Measurements from ENCODE around the gene PHLPP1.

Gene PHLPP1

GRCh38 chr18:63001861-63002260 lies 286.5 kb downstream of the PHLPP1 start:
- no peaks in the 10 kb centered on the region for H3K27me3 ChIP-seq (ENCODE audit: insufficient read depth, low read length, poor library complexity, severe bottlenecking)
- TF ChIP-seq EZH2phosphoT487 (IDR thresholded peaks at IDR 0.05; ENCODE audit: borderline replicate concordance) (no peak), CTCF (conservative IDR thresholded peaks at IDR 0.05; ENCODE audit: low read length) (no peak)
- no peak overlapping the region for H3K9ac ChIP-seq (ENCODE audit: low read depth, low read length, poor library complexity, severe bottlenecking)
- H3K4me1 ChIP-seq (ENCODE audit: insufficient read depth, low read length, poor library complexity, severe bottlenecking), result no peaks in the 10 kb centered on the region
- no peaks in the 10 kb centered on the region for H3K36me3 ChIP-seq (ENCODE audit: insufficient read depth, low read length)
- no peak overlapping the region for H3K4me3 ChIP-seq (ENCODE audit: low read length, poor library complexity, severe bottlenecking)
- H3F3A ChIP-seq (ENCODE audit: low read depth), result no peaks in the 10 kb centered on the region
- no peaks in the 10 kb centered on the region for H3K9me2 ChIP-seq (replicated peaks; ENCODE audit: low read depth, low read length)
- no peaks in the 10 kb centered on the region for H3K79me2 ChIP-seq (ENCODE audit: insufficient read depth, low read length)
- H3K4me2 ChIP-seq (ENCODE audit: low read depth, low read length, poor library complexity, severe bottlenecking), result no peak overlapping the region
- no peaks in the 10 kb centered on the region for H3K9me3 ChIP-seq (ENCODE audit: insufficient read depth, low read depth, low read length)
- H2AFZ ChIP-seq (ENCODE audit: low read length), result no peak overlapping the region
- no peaks in the 10 kb centered on the region for H4K20me1 ChIP-seq (ENCODE audit: insufficient read depth, low read length, poor library complexity, severe bottlenecking)

- H3K79me2 ChIP-seq (ENCODE audit: insufficient read depth, low read length), result no peaks in the 10 kb centered on the region
- no peaks in the 10 kb centered on the region for H3K36me3 ChIP-seq (ENCODE audit: insufficient read depth, low read length)
- no peak overlapping the region for H3K4me3 ChIP-seq (ENCODE audit: low read length, poor library complexity, severe bottlenecking)
- no peaks in the 10 kb centered on the region for H3K4me1 ChIP-seq (ENCODE audit: insufficient read depth, low read length, poor library complexity, severe bottlenecking)
- no peaks in the 10 kb centered on the region for H3K9me2 ChIP-seq (replicated peaks; ENCODE audit: low read depth, low read length)
- no peak for TF ChIP-seq EZH2phosphoT487 (IDR thresholded peaks at IDR 0.05; ENCODE audit: borderline replicate concordance)
- TF ChIP-seq CTCF (conservative IDR thresholded peaks at IDR 0.05; ENCODE audit: low read length), result no peak
- H3K27me3 ChIP-seq (ENCODE audit: insufficient read depth, low read length, poor library complexity, severe bottlenecking), result no peaks in the 10 kb centered on the region
- no peaks in the 10 kb centered on the region for H3F3A ChIP-seq (ENCODE audit: low read depth)
- no peak overlapping the region for H3K4me2 ChIP-seq (ENCODE audit: low read depth, low read length, poor library complexity, severe bottlenecking)
- no peak overlapping the region; the same call in 1 of the 2 replicates for H2AFZ ChIP-seq (ENCODE audit: low read length)
- H3K9me3 ChIP-seq (ENCODE audit: insufficient read depth, low read depth, low read length), result no peaks in the 10 kb centered on the region
- no peak overlapping the region for H3K9ac ChIP-seq (ENCODE audit: low read depth, low read length, poor library complexity, severe bottlenecking)
- H4K20me1 ChIP-seq (ENCODE audit: insufficient read depth, low read length, poor library complexity, severe bottlenecking), result no peaks in the 10 kb centered on the region
Measured at GRCh38 chr18:63002305-63002704, 287.0 kb downstream of the PHLPP1 start.

- H3K4me2 ChIP-seq (ENCODE audit: low read depth, low read length, poor library complexity, severe bottlenecking), result no peak overlapping the region
- no peaks in the 10 kb centered on the region for H3K36me3 ChIP-seq (ENCODE audit: insufficient read depth, low read length)
- no peak overlapping the region for H3K9ac ChIP-seq (ENCODE audit: low read depth, low read length, poor library complexity, severe bottlenecking)
- no peaks in the 10 kb centered on the region for H3K9me2 ChIP-seq (replicated peaks; ENCODE audit: low read depth, low read length)
- H3F3A ChIP-seq (ENCODE audit: low read depth), result no peaks in the 10 kb centered on the region
- no peaks in the 10 kb centered on the region for H3K27me3 ChIP-seq (ENCODE audit: insufficient read depth, low read length, poor library complexity, severe bottlenecking)
- no peaks in the 10 kb centered on the region for H3K9me3 ChIP-seq (ENCODE audit: insufficient read depth, low read depth, low read length)
- no peaks in the 10 kb centered on the region for H3K79me2 ChIP-seq (ENCODE audit: insufficient read depth, low read length)
- no peak overlapping the region for H3K4me3 ChIP-seq (ENCODE audit: low read length, poor library complexity, severe bottlenecking)
- H2AFZ ChIP-seq (ENCODE audit: low read length), result no peak overlapping the region; the same call in 1 of the 2 replicates
- no peaks in the 10 kb centered on the region for H4K20me1 ChIP-seq (ENCODE audit: insufficient read depth, low read length, poor library complexity, severe bottlenecking)
- TF ChIP-seq EZH2phosphoT487 (IDR thresholded peaks at IDR 0.05; ENCODE audit: borderline replicate concordance) (no peak), CTCF (conservative IDR thresholded peaks at IDR 0.05; ENCODE audit: low read length) (no peak)
- no peaks in the 10 kb centered on the region for H3K4me1 ChIP-seq (ENCODE audit: insufficient read depth, low read length, poor library complexity, severe bottlenecking)
Measured at GRCh38 chr18:63002803-63003445, 287.6 kb downstream of the PHLPP1 start.
